Mucosa of stomach (tissue), 1 donor: ENCODE data around the gene FHIT.

Experiments used
- H3K27me3 ChIP-seq: one replicate; pipeline ENCODE4 v1.7.0; 2013; ENCODE audit warnings: mild to moderate bottlenecking, low read length; ENCODE audit not compliant: control insufficient read depth, insufficient read depth
- H3K36me3 ChIP-seq: one replicate; pipeline ENCODE4 v1.7.0; 2013; ENCODE audit warnings: low read length; ENCODE audit not compliant: control insufficient read depth, insufficient read depth
- H3K4me1 ChIP-seq: one replicate; pipeline ENCODE4 v1.7.0; 2013; ENCODE audit warnings: mild to moderate bottlenecking, low read length; ENCODE audit not compliant: control insufficient read depth, insufficient read depth
- H3K4me3 ChIP-seq: one replicate; pipeline ENCODE4 v1.7.0; 2013; ENCODE audit warnings: low read length
- H3K9ac ChIP-seq: one replicate; pipeline ENCODE4 v1.7.0; 2013; ENCODE audit warnings: mild to moderate bottlenecking, low read length, moderate library complexity
- H3K9me3 ChIP-seq: one replicate; pipeline ENCODE4 v1.7.0; 2013; ENCODE audit warnings: mild to moderate bottlenecking, low read length, moderate library complexity; ENCODE audit not compliant: control insufficient read depth
- donor health status: Pancreatic carcinoma.

Gene FHIT

GRCh38 chr3:60102154-60102553 is 1149.1 kb downstream of the FHIT start:
- Histone ChIP-seq H3K4me1 (no peaks in the 10 kb centered on the region), H3K36me3 (no peaks in the 10 kb centered on the region), H3K4me3 (no peak overlapping the region)

DNA sequence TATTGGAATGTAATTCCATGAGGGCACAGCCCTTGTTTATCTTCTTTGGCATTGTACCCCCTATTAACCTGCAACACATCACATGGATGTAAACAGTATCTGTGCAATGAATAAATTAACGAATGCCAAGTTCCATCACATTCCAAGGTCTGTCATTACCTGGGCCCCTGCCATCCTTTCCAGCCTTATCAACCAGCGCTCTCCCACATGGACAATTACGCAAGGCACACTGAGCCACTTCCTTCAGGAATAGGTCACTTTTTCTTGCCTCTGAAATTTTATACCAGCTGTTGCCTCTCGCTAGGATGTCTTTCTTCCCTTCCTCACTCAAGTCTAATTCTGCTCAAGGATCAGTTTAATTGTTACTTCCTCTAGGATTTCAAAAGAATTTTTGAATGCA is 1149.6 kb downstream of the FHIT start:
- H3K9me3 ChIP-seq = no peaks in the 10 kb centered on the region
- H3K36me3 ChIP-seq = no peaks in the 10 kb centered on the region
- no peaks in the 10 kb centered on the region for H3K27me3 ChIP-seq
- no peaks in the 10 kb centered on the region for H3K4me1 ChIP-seq
- H3K4me3 ChIP-seq = no peak overlapping the region
- no peak overlapping the region for H3K9ac ChIP-seq

More at GRCh38 chr3:60102154-60102553, 1149.1 kb downstream of the FHIT start:
- H3K9ac ChIP-seq = no peak overlapping the region
- no peaks in the 10 kb centered on the region for H3K27me3 ChIP-seq
- H3K9me3 ChIP-seq = no peaks in the 10 kb centered on the region

DNA sequence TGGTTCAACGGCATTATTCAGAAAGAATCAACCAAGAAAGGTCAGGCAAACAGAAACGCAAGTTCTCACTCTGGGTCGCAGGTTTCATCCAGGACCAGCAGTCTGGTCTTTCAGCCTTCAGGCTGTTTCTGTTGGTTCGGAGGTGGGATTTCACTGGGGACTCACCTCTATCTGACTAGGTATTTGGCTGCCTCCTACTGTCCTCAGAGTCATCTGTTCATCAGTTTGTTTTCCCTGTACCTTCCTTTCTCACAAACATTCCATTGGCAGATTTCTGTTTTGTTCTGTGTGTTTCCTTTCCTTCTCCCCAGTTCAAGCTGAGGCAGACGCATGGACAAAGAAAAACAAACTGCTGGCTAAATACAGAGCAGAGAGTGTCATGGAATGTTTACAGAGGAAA is 1154.8 kb downstream of the FHIT start:
- Histone ChIP-seq H3K9me3 (no peaks in the 10 kb centered on the region), H3K27me3 (no peaks in the 10 kb centered on the region), H3K4me3 (no peak overlapping the region), H3K4me1 (peaks cover 9% of the 10 kb centered on the region), H3K36me3 (no peaks in the 10 kb centered on the region), H3K9ac (no peak overlapping the region)

- Histone ChIP-seq H3K9me3 (no peaks in the 10 kb centered on the region), H3K4me3 (no peak overlapping the region), H3K4me1 (peaks cover 9% of the 10 kb centered on the region), H3K27me3 (no peaks in the 10 kb centered on the region), H3K36me3 (no peaks in the 10 kb centered on the region), H3K9ac (no peak overlapping the region)
Measured at GRCh38 chr3:60095930-60096329, 1155.3 kb downstream of the FHIT start.

DNA sequence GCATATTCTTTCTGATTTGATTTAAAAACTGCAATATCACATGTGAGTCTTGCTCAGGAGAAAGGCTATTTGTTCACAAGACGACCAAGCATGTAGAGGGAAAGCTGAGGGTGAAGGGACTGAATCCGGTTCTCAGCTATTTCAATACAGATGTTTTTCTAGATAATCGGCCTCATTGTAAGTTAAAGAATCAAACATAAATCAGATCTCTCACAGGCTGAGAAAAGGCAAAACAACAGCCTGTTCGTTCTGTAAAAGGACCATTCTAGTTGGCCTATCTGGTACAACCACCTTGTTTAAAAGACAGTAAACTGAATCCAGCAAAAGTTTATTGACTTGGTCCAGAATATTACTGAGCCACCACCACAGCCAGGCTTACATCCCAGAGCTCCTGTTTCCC is 1155.7 kb downstream of the FHIT start:
- Histone ChIP-seq H3K9me3 (no peaks in the 10 kb centered on the region), H3K4me1 (peaks cover 9% of the 10 kb centered on the region), H3K9ac (no peak overlapping the region), H3K4me3 (no peak overlapping the region), H3K36me3 (no peaks in the 10 kb centered on the region), H3K27me3 (no peaks in the 10 kb centered on the region)

DNA sequence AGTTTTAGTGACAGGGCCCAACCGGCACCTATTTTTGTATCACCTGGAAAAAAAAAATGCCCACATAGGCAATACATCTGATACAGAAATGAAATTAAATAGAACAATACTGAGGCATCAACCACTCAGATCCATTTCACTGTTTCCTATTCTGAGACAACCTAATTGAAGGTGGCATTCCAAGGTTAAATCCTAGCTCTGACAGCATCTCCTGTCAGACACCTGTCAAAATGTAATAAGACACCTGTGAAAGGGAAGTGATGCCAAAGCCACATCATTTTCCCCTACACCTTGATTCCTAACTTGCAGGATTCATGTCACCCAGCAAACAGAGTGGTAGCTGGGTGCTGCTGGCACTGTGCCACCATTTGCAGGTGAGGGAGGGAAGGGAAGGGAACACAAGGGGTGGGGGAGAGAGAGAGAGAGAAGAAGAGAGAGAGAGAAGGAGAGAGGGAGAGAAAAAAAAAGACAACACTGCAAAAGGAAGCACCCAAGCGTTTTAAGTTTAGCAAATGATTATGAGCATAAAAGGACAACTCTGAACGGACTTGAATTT is 1156.8 kb downstream of the FHIT start:
- Histone ChIP-seq H3K36me3 (no peaks in the 10 kb centered on the region), H3K4me1 (peaks cover 9% of the 10 kb centered on the region), H3K9ac (no peak overlapping the region), H3K27me3 (no peaks in the 10 kb centered on the region), H3K4me3 (no peak overlapping the region), H3K9me3 (no peaks in the 10 kb centered on the region)

DNA sequence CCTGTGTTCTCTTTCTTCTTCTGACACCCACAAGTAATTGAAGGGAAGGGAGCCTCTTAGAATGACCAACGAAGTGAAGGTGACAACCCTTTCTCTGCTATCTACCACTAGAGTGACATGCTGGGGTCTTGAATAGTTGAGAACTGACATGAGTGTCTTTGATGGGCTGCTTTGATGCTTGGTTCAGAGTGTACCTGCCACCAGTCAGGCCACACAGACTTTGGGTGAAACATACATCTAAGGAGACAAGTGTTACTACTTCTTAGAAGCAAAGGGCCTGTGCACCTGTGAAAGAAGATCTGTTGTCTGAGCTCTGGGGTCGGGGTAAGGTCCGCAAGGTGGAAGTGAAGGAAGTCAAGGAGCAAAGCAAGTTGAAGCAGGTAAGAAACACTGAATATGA is 1160.7 kb downstream of the FHIT start:
- H3K9ac ChIP-seq = no peak overlapping the region
- no peaks in the 10 kb centered on the region for H3K36me3 ChIP-seq
- H3K4me3 ChIP-seq = no peak overlapping the region
- H3K27me3 ChIP-seq = no peaks in the 10 kb centered on the region
- H3K4me1 ChIP-seq = peaks cover 8% of the 10 kb centered on the region
- H3K9me3 ChIP-seq = no peaks in the 10 kb centered on the region

DNA sequence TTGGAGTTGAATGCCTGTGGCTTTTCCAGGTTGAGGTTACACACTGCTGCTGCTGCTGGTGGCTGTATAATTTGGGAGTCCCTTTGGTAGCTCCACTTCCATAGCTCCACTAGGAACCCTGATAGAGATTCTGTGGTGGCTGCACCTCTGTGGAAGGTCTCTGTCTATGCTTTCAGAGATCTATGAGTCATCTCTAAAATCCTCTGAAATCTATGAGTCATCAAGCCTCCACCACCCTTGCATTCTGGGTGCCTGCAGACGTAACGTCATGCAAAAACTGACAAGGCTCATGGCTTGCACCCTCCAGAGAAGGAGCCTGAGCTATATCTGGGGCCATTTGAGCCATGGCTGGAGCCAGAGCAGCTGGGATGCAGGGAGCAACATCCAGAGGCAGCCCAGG is 1164.4 kb downstream of the FHIT start:
- no peaks in the 10 kb centered on the region for H3K36me3 ChIP-seq
- H3K4me1 ChIP-seq = no peaks in the 10 kb centered on the region
- H3K4me3 ChIP-seq = no peak overlapping the region
- no peak overlapping the region for H3K9ac ChIP-seq
- no peaks in the 10 kb centered on the region for H3K27me3 ChIP-seq
- no peaks in the 10 kb centered on the region for H3K9me3 ChIP-seq

- H3K9ac ChIP-seq = no peak overlapping the region
- H3K4me1 ChIP-seq = peaks cover 7% of the 10 kb centered on the region
- no peak overlapping the region for H3K4me3 ChIP-seq
- no peaks in the 10 kb centered on the region for H3K9me3 ChIP-seq
- no peaks in the 10 kb centered on the region for H3K36me3 ChIP-seq
- no peaks in the 10 kb centered on the region for H3K27me3 ChIP-seq
Measured at GRCh38 chr3:60085649-60086048, 1165.6 kb downstream of the FHIT start.

- Histone ChIP-seq H3K4me3 (no peak overlapping the region), H3K9ac (no peak overlapping the region), H3K9me3 (no peaks in the 10 kb centered on the region), H3K4me1 (peaks cover 11% of the 10 kb centered on the region), H3K27me3 (no peaks in the 10 kb centered on the region), H3K36me3 (no peaks in the 10 kb centered on the region)
Measured at GRCh38 chr3:60081381-60082095, 1169.7 kb downstream of the FHIT start.

DNA sequence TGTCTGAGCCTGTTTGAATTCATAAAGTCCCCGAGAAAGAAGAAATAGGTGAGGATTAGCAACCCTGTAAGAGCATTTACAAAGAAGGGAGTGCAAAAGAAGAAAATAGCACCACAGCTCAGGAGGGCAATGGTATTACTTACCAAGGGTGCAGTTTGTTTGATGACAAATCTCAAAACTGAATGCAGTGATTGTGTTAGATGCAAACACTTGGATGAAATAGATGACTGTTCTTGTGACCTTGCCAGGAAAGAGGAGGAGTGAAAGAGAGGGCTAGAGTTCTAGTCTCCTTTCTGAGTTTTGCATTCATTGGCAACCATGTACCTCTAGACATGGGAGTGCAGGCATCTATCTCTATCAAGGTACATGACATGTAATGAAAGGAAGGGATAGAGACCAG is 1170.6 kb downstream of the FHIT start:
- no peak overlapping the region for H3K9ac ChIP-seq
- H3K4me3 ChIP-seq = no peak overlapping the region
- no peaks in the 10 kb centered on the region for H3K27me3 ChIP-seq
- no peaks in the 10 kb centered on the region for H3K9me3 ChIP-seq
- no peaks in the 10 kb centered on the region for H3K36me3 ChIP-seq
- peaks cover 17% of the 10 kb centered on the region for H3K4me1 ChIP-seq

- no peak overlapping the region for H3K9ac ChIP-seq
Measured at GRCh38 chr3:60079076-60079475, 1172.2 kb downstream of the FHIT start.

More at GRCh38 chr3:60079076-60079475, 1172.2 kb downstream of the FHIT start:
- no peak overlapping the region for H3K4me3 ChIP-seq
- no peaks in the 10 kb centered on the region for H3K9me3 ChIP-seq
- no peaks in the 10 kb centered on the region for H3K36me3 ChIP-seq
- H3K27me3 ChIP-seq = no peaks in the 10 kb centered on the region
- peaks cover 17% of the 10 kb centered on the region for H3K4me1 ChIP-seq
